ENCODE measurements around the gene GK.
"Not testable (repeated sequence)": the region's sequence is repeated elsewhere in the genome, so short reads cannot be mapped to it uniquely, and the experiment has no call there.

GK gene

DNA sequence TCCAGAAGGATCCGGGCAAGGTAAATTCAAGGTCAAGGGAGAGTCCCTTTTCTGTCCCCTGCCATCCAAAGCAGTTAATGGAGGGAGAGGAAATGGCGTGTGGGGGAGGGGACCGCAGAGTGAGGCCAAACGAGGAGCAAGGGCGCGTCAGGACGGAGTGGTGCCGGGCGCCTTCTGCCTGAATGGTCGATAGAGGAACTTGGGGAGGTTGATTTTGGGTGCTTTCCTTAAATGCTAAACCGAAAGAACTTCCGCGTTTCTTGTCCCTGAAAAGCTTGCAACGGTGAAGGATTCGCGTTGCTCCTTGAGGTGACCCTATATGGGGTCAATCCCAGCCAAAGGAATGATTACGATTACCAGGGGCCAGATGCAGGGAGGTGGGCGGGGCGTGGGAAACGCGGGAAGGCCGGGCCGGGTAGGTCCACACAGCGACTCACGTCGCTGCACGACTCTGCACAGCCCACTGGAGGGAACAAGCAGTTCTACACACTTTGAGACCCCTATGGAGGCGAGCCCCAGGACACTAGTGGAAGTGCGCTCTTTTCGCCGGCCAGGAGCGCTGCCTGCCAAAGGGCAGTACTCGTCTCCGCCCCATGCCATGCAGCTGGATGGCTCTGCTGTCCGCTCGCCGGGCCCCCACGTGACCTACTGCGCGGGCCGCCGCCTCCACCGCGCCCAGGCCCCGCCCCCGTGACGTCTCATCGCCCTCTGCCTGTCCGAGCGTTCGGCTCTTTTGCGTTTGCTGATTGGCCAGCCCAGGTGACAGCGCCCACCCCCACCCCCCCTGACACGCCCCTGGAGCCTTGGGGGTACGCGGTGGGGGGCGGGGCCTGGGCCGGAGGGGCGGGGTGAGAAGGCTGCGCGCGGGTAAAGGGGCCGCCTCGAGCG is 452 bp upstream of the GK start:
- peak; percentile 75 to 82 for DNase-seq (ENCODE audit: extremely low read depth in 1 of 2, low read depth in 1 of 2)

DNA sequence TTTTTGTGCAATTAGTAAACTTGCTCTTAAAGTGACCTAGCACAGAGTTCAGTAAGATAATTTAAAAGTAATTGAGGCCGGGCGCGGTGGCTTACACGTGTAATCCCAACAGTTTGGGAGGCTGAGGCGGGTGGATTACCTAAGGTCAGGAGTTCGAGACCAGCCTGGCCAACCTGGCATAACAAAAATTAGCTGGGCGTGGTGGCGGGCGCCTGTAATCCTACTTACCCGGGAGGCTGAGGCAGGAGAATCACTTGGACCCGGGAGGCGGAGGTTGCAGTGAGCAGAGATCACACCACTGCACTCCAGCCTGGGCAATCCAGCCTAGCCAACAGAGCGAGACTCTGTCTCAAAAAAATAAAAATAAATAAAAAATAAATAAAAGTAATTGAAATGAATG is 1.2 kb downstream of the GK start:
- not testable (repeated sequence) for DNase-seq (ENCODE audit: extremely low read depth in 1 of 2, low read depth in 1 of 2)

DNA sequence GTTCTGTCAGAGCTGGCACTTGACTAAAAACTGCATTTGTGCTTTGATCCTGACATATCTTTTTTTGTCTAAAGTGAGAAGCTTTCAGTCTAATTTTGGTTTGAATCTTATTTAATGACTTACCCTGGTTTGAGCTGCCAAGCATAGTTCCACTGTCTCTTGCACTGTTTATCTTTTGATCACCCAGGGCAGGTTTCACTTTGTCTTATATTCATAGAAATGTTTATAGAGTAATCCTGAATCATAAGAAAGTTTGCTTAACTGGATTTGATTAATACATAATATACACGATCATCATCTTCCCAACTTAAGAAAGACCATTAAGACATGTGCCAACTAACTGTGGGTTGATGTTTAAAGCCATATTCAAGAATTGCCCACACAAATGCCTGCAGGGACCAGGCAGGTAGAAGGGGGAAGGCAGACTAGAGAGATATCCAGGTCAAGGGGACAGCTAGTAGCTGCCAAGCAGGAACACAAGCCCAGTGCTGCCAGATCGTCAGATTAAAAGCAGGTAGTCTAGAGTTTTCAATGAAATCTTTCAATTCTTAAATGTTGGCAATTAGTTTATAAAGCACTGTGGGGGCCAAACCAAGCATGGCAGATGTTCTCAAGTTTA is 1.9 kb downstream of the GK start:
- DNase-seq (ENCODE audit: extremely low read depth in 1 of 2, low read depth in 1 of 2) = no peak

DNA sequence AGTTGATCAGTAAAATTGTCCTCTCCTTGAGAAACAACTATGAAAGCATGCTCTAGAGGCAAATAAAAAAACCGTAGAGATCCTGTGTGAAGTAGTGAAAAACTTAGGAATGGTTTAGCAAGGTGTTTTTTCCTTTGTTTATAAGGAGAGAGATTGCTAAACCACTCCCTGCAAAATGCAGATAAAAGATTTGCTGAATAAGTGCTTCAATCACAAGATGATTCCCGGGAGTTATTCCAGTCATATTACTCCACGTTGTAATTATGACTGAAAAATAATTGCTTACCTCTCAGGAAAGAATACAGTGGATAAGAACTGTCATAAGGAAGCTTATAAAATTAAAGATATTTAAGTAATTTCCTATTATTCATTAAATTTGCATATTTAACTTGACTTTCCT is 2.8 kb downstream of the GK start:
- DNase-seq (ENCODE audit: extremely low read depth in 1 of 2, low read depth in 1 of 2) = no peak

DNA sequence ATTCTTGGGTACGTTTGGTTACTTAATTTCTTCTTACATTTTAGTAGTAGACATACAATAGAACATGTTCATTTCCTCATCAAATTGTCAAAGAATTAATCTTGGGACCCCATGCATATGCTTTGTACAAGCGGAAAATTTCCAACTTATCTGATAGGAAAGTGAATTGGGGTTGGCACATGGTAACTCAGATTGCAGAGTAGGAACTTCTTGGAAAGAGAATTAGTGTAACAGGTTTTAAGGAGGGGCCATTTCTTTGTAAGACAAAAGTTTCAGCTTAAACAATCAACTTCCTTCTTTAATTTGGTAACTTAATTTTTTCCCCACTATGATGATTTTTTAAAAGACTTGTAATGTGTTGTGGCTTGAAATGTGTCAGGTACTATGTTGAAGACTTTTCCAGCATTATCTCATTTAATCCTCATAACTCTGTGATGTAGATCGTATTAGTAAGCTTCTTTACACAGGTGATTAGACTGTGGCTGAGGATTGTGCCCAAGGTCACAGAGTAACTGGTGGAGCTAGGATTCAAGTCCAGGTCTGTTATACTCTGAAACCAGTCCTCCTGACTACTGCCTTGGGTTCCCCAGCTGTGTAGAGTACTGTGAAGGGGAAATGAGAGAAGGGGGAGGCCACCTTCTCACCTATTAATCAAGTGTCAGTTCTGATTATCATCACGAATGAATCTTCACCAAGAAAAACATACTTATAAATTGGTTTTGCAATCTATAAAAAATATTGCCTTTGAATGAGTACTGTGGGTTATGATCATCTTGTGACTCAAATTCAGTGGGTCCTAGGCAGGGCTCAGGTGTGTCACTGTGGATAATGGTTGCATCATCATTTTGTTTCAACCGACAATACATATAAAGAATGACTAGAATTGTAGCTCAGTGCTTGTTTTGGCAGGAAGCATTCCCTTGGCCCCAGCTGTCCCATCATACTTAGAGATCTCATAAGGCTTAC is 4.3 kb downstream of the GK start:
- no peak for DNase-seq (ENCODE audit: extremely low read depth in 1 of 2, low read depth in 1 of 2)

DNA sequence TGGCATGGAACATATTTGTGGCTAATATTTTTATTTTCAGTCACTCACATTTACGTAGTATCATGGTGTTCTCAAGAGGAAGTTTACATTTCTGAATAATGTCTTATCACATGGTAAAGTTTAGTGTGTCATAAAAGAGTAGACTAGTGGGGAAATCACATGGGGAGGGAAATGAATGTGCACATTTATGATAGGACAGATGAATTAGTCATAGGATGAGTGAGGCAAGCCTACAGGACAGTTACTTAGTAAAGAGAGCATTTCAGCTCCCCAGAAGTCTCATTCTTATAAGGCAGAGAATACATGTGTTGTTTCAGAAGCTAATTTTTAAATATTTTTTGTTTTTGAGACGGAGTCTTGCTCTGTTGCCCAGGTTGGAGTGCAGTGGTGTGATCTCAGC is 6.2 kb downstream of the GK start:
- DNase-seq (ENCODE audit: extremely low read depth in 1 of 2, low read depth in 1 of 2) = no peak

DNA sequence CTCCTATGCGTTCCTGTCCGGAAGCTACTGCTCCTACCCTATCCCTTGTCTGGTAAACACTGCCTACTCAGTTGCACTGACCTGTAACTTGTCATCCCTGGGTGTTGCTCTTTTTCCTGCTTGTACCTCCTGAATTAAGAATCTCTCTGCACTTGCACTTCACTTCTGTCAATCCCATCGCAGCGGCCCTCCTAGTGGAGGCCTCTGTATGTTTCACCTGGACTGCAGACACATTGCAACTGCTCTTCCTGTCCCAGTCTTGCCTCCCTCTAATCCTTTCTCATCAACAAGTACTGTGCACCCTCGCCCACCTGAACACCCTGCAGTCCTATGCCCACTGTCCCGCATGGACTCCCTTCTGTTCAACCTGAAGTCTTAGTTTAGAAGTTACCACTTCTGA is 8.0 kb downstream of the GK start:
- no peak for DNase-seq (ENCODE audit: extremely low read depth in 1 of 2, low read depth in 1 of 2)

DNA sequence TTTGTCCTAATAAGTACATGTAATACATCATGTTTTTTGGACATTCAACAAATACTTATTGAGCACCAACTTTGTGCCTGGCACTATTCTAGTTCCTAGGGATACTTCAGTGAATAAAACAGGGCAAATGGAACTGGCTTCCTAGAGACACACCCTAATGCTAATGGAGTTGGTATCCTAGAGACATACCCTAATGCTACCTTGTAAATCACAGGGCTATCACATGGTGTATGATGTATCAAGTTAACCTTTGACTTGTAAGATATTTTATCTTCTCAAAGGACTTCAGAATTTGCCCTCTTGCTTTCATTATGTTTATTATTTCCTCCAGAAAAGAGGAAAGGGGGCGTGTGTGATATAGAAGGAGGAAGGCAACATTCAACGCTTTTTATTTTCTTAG is 10.1 kb downstream of the GK start:
- DNase-seq (ENCODE audit: extremely low read depth in 1 of 2, low read depth in 1 of 2) = no peak

DNA sequence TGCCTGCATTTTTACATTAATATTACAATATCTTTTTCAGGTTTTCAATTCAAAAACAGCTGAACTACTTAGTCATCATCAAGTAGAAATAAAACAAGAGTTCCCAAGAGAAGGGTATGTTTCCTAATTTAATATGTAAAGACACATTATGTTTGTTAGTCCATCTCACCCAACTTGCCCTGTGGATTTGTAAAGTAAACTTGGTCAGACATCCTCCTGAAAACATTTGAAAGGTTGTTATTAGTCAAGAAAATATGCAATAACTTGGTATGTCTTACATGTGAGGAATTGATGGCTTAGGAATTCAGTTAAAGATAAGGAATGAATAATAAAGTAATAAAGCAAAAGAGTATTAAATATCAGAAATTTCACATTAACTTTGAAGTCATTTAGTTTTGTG is 12.2 kb downstream of the GK start:
- no peak for DNase-seq (ENCODE audit: extremely low read depth in 1 of 2, low read depth in 1 of 2)

DNA sequence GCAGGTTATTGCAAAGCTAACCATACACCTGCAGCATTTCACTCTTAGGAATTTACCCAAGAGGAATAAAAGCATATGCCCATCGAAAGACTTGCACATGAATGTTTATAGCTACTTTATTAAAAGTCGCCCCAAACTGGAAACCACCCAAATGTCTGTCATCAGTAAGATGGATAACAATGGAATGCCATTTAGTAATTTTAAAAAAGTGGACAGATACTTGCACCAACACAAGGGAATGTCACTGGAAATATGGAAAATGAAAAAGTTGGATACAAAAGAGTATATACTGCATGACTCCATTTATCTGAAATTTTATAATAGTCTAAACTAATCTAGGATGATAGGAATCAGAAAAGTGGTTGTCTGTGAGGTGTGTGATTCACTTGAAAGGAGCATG is 12.9 kb downstream of the GK start:
- no peak for DNase-seq (ENCODE audit: extremely low read depth in 1 of 2, low read depth in 1 of 2)

DNA sequence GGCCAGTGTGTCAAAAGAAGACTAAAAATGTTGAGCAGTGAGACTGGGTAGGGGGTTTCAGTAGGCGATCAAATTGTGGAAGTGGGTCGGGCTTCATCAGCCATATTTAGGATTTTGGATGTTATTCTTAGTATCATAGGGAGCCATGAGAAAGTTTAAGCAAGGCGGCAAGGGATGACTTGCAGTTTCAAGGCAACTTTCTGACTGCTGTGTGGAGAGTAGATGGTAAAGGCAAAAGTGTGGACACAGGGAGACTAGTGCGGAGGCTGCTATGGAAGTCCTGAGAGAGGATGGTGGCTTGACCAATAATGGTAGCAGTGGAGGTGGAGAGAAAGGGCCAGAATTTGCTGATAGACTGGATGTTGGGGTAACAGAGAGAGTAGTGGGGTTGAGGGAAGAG is 15.4 kb downstream of the GK start:
- no peak for DNase-seq (ENCODE audit: extremely low read depth in 1 of 2, low read depth in 1 of 2)

DNA sequence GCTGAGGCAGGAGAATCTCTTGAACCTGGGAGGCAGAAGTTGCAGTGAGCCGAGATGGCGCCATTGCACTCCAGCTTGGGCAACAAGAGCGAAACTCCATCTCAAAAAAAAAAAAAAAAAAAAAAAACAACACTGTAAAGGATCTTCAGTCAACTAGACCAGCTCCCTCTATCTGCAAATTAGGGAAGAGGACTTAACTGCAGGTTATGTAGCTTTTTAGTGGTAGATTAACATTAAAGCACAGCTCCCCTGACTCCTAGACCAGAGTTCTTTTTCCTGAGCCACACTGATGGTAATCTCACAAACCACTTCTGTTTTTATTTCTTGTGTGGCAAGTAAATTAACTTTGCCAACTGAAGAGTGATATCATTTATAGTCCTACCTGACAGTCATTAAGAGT is 18.0 kb downstream of the GK start:
- not testable (repeated sequence) for DNase-seq (ENCODE audit: extremely low read depth in 1 of 2, low read depth in 1 of 2)

DNA sequence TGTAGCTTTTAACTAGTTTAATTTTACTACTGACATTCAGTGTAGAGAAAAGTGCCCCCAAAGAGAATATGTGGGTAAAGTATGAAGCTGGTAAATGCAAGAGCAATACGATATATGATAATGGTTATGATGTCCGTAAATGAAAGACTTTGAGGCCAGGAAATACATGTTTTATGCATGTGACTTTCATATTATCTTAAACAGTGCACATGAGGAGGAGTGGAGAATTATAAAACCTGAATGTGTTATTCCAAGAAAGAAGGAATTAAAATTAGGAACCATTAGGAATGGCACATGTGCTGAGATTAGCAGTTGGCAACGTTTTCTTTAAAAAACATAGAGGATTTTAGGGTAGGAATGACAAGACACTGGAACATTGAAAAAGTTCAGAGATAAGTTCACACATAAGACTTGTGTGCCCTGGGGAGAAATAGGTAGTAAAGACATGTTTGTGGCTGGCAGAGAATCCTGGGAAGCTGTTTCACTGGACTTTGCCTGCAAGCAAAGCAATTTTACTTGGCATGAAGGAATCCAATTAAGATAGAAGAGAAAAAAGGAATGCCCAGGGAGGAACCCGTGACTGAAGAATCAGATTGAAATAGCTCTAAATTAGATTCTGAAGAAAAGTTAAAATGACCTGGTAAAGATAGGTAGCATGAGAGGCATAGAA is 20.0 kb downstream of the GK start:
- no peak for DNase-seq (ENCODE audit: extremely low read depth in 1 of 2, low read depth in 1 of 2)

DNA sequence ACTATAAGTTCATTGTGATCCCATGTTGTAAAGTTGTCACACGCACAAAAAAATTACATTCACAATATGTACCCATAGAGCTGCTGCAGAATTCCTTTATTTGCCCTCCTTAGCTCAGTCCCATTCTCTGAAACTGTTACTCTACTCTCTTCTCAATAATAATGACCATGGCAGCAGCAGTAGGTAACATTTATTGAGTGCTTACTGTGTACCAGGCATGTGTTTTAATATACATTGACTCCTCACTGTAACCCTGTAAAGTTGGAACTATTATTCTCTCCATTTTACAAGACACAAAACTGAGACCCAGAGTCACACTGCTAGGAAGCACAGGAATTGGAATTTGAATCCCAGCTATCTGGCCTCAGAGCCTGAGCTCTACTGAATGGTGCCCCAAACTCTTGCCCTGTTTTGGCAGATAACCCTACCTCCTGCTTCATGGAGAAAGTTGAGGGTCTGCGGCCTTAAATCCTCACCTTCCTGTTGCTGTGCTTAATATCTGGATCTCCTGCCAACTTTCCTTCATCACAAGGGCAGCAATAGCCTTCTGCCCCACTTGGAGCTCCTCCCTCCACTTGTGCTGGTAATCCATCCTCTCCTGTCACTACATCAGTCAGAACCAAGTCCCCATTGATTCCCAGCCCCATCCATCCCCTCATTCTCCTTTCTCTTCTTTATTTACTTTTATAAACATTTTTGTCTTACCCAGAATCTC is 20.8 kb downstream of the GK start:
- DNase-seq (ENCODE audit: extremely low read depth in 1 of 2, low read depth in 1 of 2) = no peak

DNA sequence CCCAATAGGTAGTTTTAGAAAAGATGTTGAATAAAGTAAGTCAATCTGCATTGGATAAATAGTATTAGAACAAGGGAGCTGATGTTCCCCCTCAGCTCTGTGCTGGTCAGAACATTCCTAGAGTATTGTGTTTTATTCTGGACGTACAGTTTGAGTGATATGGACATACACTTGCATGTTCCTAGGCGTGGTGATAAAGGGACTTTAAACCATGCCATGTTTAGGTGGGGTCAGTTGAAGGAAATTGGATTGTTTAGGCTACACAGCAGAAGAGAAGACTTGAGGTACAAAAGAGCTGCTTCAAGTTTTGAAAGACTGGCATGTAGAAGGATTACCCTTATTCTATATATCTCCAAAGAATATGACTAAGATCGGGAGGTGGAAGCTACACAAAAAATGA is 21.6 kb downstream of the GK start:
- DNase-seq (ENCODE audit: extremely low read depth in 1 of 2, low read depth in 1 of 2) = no peak

DNA sequence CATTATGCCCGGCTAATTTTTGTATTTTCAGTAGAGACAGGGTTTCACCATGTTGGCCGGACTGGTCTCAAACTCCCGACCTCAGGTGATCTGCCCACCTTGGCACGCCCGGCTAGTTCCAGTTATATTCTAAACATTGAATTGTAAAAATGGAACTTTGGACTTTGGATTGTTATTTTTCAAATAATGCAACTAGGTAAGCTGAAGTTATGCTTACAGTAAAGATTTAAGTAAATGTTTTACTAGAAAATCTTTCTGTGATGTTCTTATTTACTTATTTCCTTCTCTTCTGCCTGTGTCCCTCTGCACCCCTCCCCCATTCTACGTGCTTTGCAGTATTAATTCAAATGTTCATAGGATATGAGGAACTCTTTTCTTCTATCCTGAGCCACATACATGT is 26.1 kb downstream of the GK start:
- DNase-seq (ENCODE audit: extremely low read depth in 1 of 2, low read depth in 1 of 2) = no peak

DNA sequence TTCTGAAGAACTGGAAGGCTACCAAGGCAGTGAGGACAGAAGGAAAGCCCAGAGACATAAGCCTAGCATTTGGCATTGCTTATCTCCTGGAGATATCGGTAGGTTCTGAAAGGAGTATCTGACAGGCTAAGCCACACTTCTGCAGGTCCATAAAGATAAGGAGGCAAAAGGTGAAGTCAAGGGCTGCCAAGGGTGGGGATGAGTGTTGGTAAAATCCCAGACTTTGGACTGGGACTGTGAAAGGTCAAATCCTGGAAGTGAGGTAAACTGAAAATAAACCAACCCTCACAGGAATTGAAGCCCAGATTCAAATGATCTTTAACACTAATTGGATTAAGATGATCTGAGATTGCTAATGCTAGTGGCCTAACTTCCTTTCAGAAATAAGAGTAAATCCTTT is 27.4 kb downstream of the GK start:
- DNase-seq (ENCODE audit: extremely low read depth in 1 of 2, low read depth in 1 of 2) = no peak

DNA sequence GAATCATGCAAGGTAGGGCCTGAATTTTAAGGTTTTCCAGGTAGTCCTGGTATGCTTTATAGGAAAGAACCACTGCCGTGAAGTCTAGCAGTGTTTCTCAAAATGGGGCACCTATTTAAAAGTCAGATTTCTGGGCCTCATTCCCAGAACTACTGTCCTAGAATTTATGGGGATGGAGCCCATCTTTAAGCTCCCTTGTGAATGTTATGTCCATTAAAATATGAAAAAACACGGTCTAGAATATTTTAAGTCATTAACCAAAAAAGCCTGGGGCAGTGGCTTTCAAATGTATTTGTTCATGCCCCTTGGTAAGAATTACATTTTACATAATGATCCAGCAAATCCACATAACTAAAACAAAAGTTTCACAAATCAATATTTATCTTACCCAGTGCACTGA is 35.4 kb downstream of the GK start:
- DNase-seq (ENCODE audit: extremely low read depth in 1 of 2, low read depth in 1 of 2) = no peak

DNA sequence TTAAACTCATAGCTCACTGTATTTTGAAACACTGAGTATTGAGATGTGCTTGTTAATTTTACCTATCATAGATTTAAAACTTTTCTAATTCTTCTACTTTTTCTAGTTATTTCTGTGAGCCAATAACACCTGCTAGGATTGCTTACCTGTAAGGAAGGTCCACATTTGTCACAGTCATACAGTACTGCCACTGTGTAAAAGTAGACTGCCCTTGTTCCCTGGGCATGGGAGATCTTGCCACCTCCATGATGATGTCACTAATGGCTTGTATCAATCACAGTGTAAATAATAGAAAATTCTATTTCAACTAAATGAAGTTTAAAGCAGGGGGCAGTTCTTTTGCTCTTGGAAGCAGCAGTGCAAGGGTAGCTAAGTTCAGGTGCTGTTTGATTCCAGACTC is 35.9 kb downstream of the GK start:
- no peak for DNase-seq (ENCODE audit: extremely low read depth in 1 of 2, low read depth in 1 of 2)

DNA sequence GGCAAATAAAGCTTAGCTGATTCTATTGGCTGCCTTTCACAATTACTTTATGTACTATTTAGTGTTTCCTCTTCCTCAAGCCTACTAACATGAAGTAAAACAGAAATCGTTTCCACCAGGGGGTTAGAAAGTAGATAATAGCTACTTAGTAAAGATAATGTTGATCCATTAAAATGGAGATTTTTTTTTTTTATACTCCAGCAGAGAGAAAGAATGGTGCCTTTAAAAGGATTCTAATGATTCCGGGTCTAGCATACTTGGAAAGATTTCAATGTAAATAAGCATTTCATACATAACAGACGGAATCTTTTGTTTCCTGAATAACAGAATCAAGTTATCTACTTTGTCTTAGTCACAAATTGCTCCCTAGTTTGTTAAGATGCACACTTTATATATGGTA is 37.1 kb downstream of the GK start:
- DNase-seq (ENCODE audit: extremely low read depth in 1 of 2, low read depth in 1 of 2) = no peak

All from activated CD8-positive, alpha-beta memory T cell treated with anti-CD3 and anti-CD28 coated beads for 1 hour (primary cell).